Lung (tissue), 12 donors: ENCODE measurements around the gene BPIFB1. TPM values are rescaled to one million over a fixed set of nuclear protein-coding genes. Genes with fewer than 3 reads are reported as not detected.
A peak's percentile ranks its signal among the peaks of the same experiment; 100 is the strongest.

Source experiments
- ATAC-seq: fragments of 200-7000 bp; cut with Tn5 transposase; one replicate; pipeline ENCODE4 v1.9.1; 2020; ENCODE audit warnings: moderate number of reproducible peaks; ENCODE audit not compliant: insufficient read depth, low FRiP score
- DNase-seq, 3 donors: peaks; one replicate each; pipeline ENCODE4 v3.0.0-alpha.2; 2013 to 2017
- H3K27ac ChIP-seq, 2 donors: one replicate each; pipeline ENCODE4 v1.5.1; 2013; ENCODE audit warnings: mild to moderate bottlenecking in 2 of 2, moderate library complexity in 2 of 2, control low read depth in 1 of 2, inconsistent platforms in 1 of 2, low read depth in 1 of 2, low read length in 1 of 2
- H3K27me3 ChIP-seq, 3 donors: one replicate each; pipeline ENCODE4 v1.5.1; 2013; ENCODE audit warnings: low read length in 2 of 3; ENCODE audit not compliant: control insufficient read depth in 3 of 3, insufficient read depth in 3 of 3
- H3K36me3 ChIP-seq, 4 donors: one replicate each; pipeline ENCODE4 v1.5.1; 2013; ENCODE audit warnings: low read length in 4 of 4, mild to moderate bottlenecking in 1 of 4, moderate library complexity in 1 of 4; ENCODE audit not compliant: control insufficient read depth in 4 of 4, insufficient read depth in 4 of 4
- H3K4me1 ChIP-seq, 5 donors: one replicate each; pipeline ENCODE4 v1.5.1; 2013; ENCODE audit warnings: low read length in 5 of 5, mild to moderate bottlenecking in 2 of 5, moderate library complexity in 1 of 5; ENCODE audit not compliant: control insufficient read depth in 5 of 5, insufficient read depth in 5 of 5
- H3K4me3 ChIP-seq: one replicate; pipeline ENCODE4 v1.5.1; 2013; ENCODE audit warnings: mild to moderate bottlenecking, control low read depth, moderate library complexity
- H3K9ac ChIP-seq, 2 donors: one replicate each; pipeline ENCODE4 v1.5.1; 2013; ENCODE audit warnings: low read length in 2 of 2, control low read depth in 1 of 2; ENCODE audit not compliant: insufficient read depth in 1 of 2
- H3K9me3 ChIP-seq, 4 donors: one replicate each; pipeline ENCODE4 v1.5.1; 2013; ENCODE audit warnings: low read length in 3 of 4, mild to moderate bottlenecking in 1 of 4, moderate library complexity in 1 of 4; ENCODE audit not compliant: control insufficient read depth in 4 of 4, insufficient read depth in 3 of 4
- CTCF ChIP-seq: IDR thresholded peaks from 2 replicates; pipeline ENCODE4 v1.5.1; 2012; ENCODE audit warnings: mild to moderate bottlenecking; ENCODE audit errors: control extremely low read depth, extremely low read depth
- WGBS, 2 donors: extraction: QIAGEN DNeasy Blood & Tissue Kit; methylation state at CpG; one replicate each; pipeline ENCODE4 v1.1.7; 2013; 5-methylcytosine and 5-hydroxymethylcytosine counted together
- polyA plus RNA-seq, 2 donors: library from polyadenylated mRNA; stranded (reverse); fragments of 200-250 nt; gene quantifications; one replicate each; pipeline ENCODE4 v1.2.1, GENCODE V29; 2013
- total RNA-seq, 2 donors: library from RNA; depleted of rRNA in 1 of 2; stranded (reverse); fragments of >200 nt in 1 of 2; gene quantifications; one replicate each; pipeline ENCODE4 v1.2.1, GENCODE V29; 2014 to 2021
- donor health status: control.
- donor health status: control.
- donor health status: Bipolar disorder and iron deficiency.
- donor health status: healthy.
- donor health status: DM: yes; HTN: yes; CAD: no.

Gene BPIFB1
- total and polyA plus RNA-seq, 4 donors, result 61.9 to 445 (median 292) TPM

DNA sequence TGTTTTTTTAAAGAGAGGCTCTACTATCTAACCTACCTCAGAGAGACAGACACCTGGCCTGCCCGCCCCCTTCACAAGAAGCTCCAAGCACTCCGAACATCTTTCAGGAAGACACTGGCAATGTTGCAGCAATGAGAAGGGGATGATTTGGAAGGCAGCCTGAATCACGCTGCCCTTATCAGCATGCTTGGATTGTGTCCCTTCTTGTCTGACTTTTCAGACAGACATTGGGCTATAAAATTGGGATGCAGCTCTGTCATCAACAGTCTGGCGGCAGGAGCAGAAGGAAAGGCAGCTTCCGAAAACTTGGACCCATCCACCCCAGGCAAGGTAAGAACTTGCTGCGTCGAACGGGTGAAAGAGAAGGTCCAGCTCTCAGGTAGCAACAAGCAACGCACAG is 62.3 kb downstream of the BPIFB1 start:
- no peak overlapping the region for H3K9ac ChIP-seq
- no peak overlapping the region for H3K4me3 ChIP-seq
- 78 to 83% methylated on average over 9 of the region's 9 CpGs for WGBS, 2 donors
- no peaks in the 10 kb centered on the region for H3K9me3 ChIP-seq
- H3K4me1 ChIP-seq, result no peaks in the 10 kb centered on the region
- H3K36me3 ChIP-seq, result peaks cover 0 to 6% (median under 1%) of the 10 kb centered on the region in 4 donors
- H3K27ac ChIP-seq, result no peak overlapping the region
- H3K27me3 ChIP-seq, result no peaks in the 10 kb centered on the region
- TF ChIP-seq CTCF, result no peak
- DNase-seq (peak in 1 of 3 donors; percentile 8), ATAC-seq (no peak)

- DNase-seq (no peak), ATAC-seq (no peak)
- H3K27ac ChIP-seq, result no peak overlapping the region
- TF ChIP-seq CTCF, result no peak
- H3K9ac ChIP-seq, result no peak overlapping the region
- H3K36me3 ChIP-seq, result peaks cover 0 to 9% (median 4%) of the 10 kb centered on the region in 4 donors
- H3K9me3 ChIP-seq, result no peaks in the 10 kb centered on the region
- H3K27me3 ChIP-seq, result no peaks in the 10 kb centered on the region
- no peak overlapping the region for H3K4me3 ChIP-seq
- no peaks in the 10 kb centered on the region for H3K4me1 ChIP-seq
- 91 to 94% methylated on average over 11 of the region's 11 CpGs for WGBS, 2 donors
Observed at GRCh38 chr20:33348136-33348937, 65.3 kb downstream of the BPIFB1 start.

- H3K27me3 ChIP-seq, result no peaks in the 10 kb centered on the region
- peaks cover 0 to 11% (median 5%) of the 10 kb centered on the region in 4 donors for H3K36me3 ChIP-seq
- no peak overlapping the region for H3K4me3 ChIP-seq
- DNase-seq (no peak), ATAC-seq (no peak)
- no peak overlapping the region for H3K27ac ChIP-seq
- TF ChIP-seq CTCF, result no peak
- 89 to 98% methylated on average over 8 of the region's 8 CpGs for WGBS, 2 donors
- no peaks in the 10 kb centered on the region for H3K4me1 ChIP-seq
- H3K9me3 ChIP-seq, result no peaks in the 10 kb centered on the region
- no peak overlapping the region for H3K9ac ChIP-seq
Observed at GRCh38 chr20:33349493-33349892, 66.5 kb downstream of the BPIFB1 start.

GRCh38 chr20:33351696-33352095 is 68.7 kb downstream of the BPIFB1 start:
- H3K4me1 ChIP-seq, result no peaks in the 10 kb centered on the region
- H3K27ac ChIP-seq, result no peak overlapping the region
- H3K9me3 ChIP-seq, result no peaks in the 10 kb centered on the region
- no peak for TF ChIP-seq CTCF
- H3K9ac ChIP-seq, result no peak overlapping the region
- H3K36me3 ChIP-seq, result peaks cover 0 to 13% (median 10%) of the 10 kb centered on the region in 4 donors
- ATAC-seq (no peak), DNase-seq (no peak)
- H3K27me3 ChIP-seq, result no peaks in the 10 kb centered on the region
- WGBS, 2 donors, result 77 to 80% methylated on average over 3 of the region's 3 CpGs
- H3K4me3 ChIP-seq, result no peak overlapping the region
